Activated CD4-positive, alpha-beta T cell treated with anti-CD3 and anti-CD28 coated beads, Interleukin-2, amount 10 ng/mL, durations not matched to agents 24 days and 14 days (primary cell): ENCODE measurements around the gene ZNF593OS. TPM values are rescaled to one million over a fixed set of nuclear protein-coding genes. Genes with fewer than 3 reads are reported as not detected.
A peak's percentile ranks its signal among the peaks of the same experiment; 100 is the strongest.

Experiments used
- DNase-seq: peaks from one replicate; pipeline ENCODE4 v3.0.0; 2022
- H3K27ac Mint-ChIP-seq: one replicate; pipeline ENCODE4 v1.8.0; 2022; ENCODE audit warnings: mild to moderate bottlenecking, mixed read lengths
- H3K27me3 Mint-ChIP-seq: one replicate; pipeline ENCODE4 v1.8.0; 2022; ENCODE audit warnings: mixed read lengths
- H3K36me3 Mint-ChIP-seq: one replicate; pipeline ENCODE4 v1.8.0; 2022; ENCODE audit warnings: low read depth, mild to moderate bottlenecking, mixed read lengths
- H3K4me1 Mint-ChIP-seq: one replicate; pipeline ENCODE4 v1.8.0; 2021; ENCODE audit warnings: mixed read lengths
- H3K4me3 Mint-ChIP-seq: one replicate; pipeline ENCODE4 v1.8.0; 2022; ENCODE audit warnings: mild to moderate bottlenecking, moderate library complexity, mixed read lengths
- H3K9me3 Mint-ChIP-seq: one replicate; pipeline ENCODE4 v1.8.0; 2021; ENCODE audit warnings: mixed read lengths
- intact Hi-C: fragments of 100-400 bp; cut with micrococcal nuclease; formaldehyde crosslinking; loops from one replicate; pipeline ENCODE4 v1.15.1; 2023
- total RNA-seq: library from RNA; stranded (reverse); gene quantifications from 2 replicates; pipeline ENCODE4 v1.2.3, GENCODE V29; 2022

ZNF593OS gene
- total RNA-seq, 1 donor from 2014 or later, result not detected

- Mint-ChIP-seq H3K9me3 (no peaks in the 10 kb centered on the region), H3K27ac (peak within 1 kb of the TSS; percentile 92), H3K36me3 (peaks cover 8% of the 10 kb centered on the region), H3K4me1 (peaks cover 27% of the 10 kb centered on the region), H3K4me3 (peak within 1 kb of the TSS; percentile 96), H3K27me3 (peaks cover 9% of the 10 kb centered on the region)
- DNase-seq, result peak; percentile 97
- intact Hi-C loops, result loop anchor here (1.0 to 10.0 kb wide), 4 partner anchors 64 to 225 kb away; partner anchors contain the start of gene CEP85
Observed at GRCh38 chr1:26169669-26170471, 1.8 kb downstream of the ZNF593OS start, which contains the start of gene ZNF593. Gene ZNF593 (plus strand): TSS chr1:26169908. CDS start chr1:26169984, 76 bp downstream.

- intact Hi-C loops, result loop anchor here (1.0 to 10.0 kb wide), 4 partner anchors 65 to 226 kb away; partner anchors contain the start of gene CEP85
- Mint-ChIP-seq H3K4me3 (peak overlapping the region; percentile 96), H3K27ac (peak overlapping the region; percentile 67), H3K9me3 (no peaks in the 10 kb centered on the region), H3K36me3 (peaks cover 8% of the 10 kb centered on the region), H3K4me1 (peaks cover 31% of the 10 kb centered on the region), H3K27me3 (peaks cover 13% of the 10 kb centered on the region)
- no peak for DNase-seq
Observed at GRCh38 chr1:26169198-26169554, 2.5 kb downstream of the ZNF593OS start.

- Mint-ChIP-seq H3K36me3 (peaks cover 8% of the 10 kb centered on the region), H3K27me3 (peaks cover 17% of the 10 kb centered on the region), H3K4me1 (peaks cover 30% of the 10 kb centered on the region), H3K4me3 (peak within 1 kb of the TSS; percentile 96), H3K27ac (peak within 1 kb of the TSS; percentile 92), H3K9me3 (no peaks in the 10 kb centered on the region)
- intact Hi-C loops, result loop anchor here (1.0 to 10.0 kb wide), 4 partner anchors 66 to 226 kb away; partner anchors contain the start of gene CEP85
- peak; percentile 58 for DNase-seq
Observed at GRCh38 chr1:26168410-26169197, 3.0 kb downstream of the ZNF593OS start, which contains the start of gene C1orf232. Gene C1orf232 (minus strand): TSS chr1:26168963. CDS start chr1:26168499, 464 bp downstream.

- Mint-ChIP-seq H3K4me3 (no peak overlapping the region), H3K9me3 (no peaks in the 10 kb centered on the region), H3K27ac (no peak overlapping the region), H3K36me3 (peaks cover 8% of the 10 kb centered on the region), H3K4me1 (peaks cover 34% of the 10 kb centered on the region), H3K27me3 (peaks cover 30% of the 10 kb centered on the region)
- intact Hi-C loops, result loop anchor here (5.0 to 10.0 kb wide), 2 partner anchors 111 to 228 kb away; no protein-coding TSS in a partner anchor
- peak; percentile 59 for DNase-seq
Observed at GRCh38 chr1:26166719-26167281, 4.8 kb downstream of the ZNF593OS start.

GRCh38 chr1:26164861-26165842, 6.5 kb downstream of the ZNF593OS start:
- Mint-ChIP-seq H3K9me3 (no peaks in the 10 kb centered on the region), H3K27me3 (peaks cover 35% of the 10 kb centered on the region), H3K4me3 (peak overlapping the region; percentile 72), H3K27ac (no peak overlapping the region), H3K4me1 (peaks cover 28% of the 10 kb centered on the region), H3K36me3 (peaks cover under 1% of the 10 kb centered on the region)
- intact Hi-C loops, result loop anchor here (1.0 to 10.0 kb wide), 4 partner anchors 58 to 230 kb away; no protein-coding TSS in a partner anchor
- no peak for DNase-seq

- peak; percentile 90 for DNase-seq
Observed at GRCh38 chr1:26164036-26164860, 7.4 kb downstream of the ZNF593OS start.

GRCh38 chr1:26163684-26164035, 8.0 kb downstream of the ZNF593OS start:
- Mint-ChIP-seq H3K36me3 (no peaks in the 10 kb centered on the region), H3K4me3 (peak overlapping the region; percentile 59), H3K27ac (no peak overlapping the region), H3K27me3 (peaks cover 41% of the 10 kb centered on the region), H3K4me1 (peaks cover 25% of the 10 kb centered on the region), H3K9me3 (no peaks in the 10 kb centered on the region)
- intact Hi-C loops, result loop anchor here (1.0 to 10.0 kb wide), 3 partner anchors 56 to 231 kb away; no protein-coding TSS in a partner anchor
- peak; percentile 55 for DNase-seq

More at GRCh38 chr1:26164036-26164860, 7.4 kb downstream of the ZNF593OS start:
- intact Hi-C loops, result loop anchor here (1.0 to 10.0 kb wide), 3 partner anchors 57 to 231 kb away; no protein-coding TSS in a partner anchor
- Mint-ChIP-seq H3K27ac (no peak overlapping the region), H3K36me3 (no peaks in the 10 kb centered on the region), H3K27me3 (peaks cover 41% of the 10 kb centered on the region), H3K4me3 (peak overlapping the region; percentile 72), H3K9me3 (no peaks in the 10 kb centered on the region), H3K4me1 (peaks cover 27% of the 10 kb centered on the region)

GRCh38 chr1:26162220-26162709, 9.4 kb downstream of the ZNF593OS start:
- Mint-ChIP-seq H3K27me3 (peaks cover 47% of the 10 kb centered on the region), H3K27ac (no peak overlapping the region), H3K4me1 (peaks cover 25% of the 10 kb centered on the region), H3K36me3 (no peaks in the 10 kb centered on the region), H3K4me3 (peak overlapping the region; percentile 78), H3K9me3 (no peaks in the 10 kb centered on the region)
- intact Hi-C loops, result loop anchor here (5.0 to 10.0 kb wide), 2 partner anchors 55 to 233 kb away; no protein-coding TSS in a partner anchor
- no peak for DNase-seq

- intact Hi-C loops, result loop anchor here (5.0 to 10.0 kb wide), 2 partner anchors 54 to 233 kb away; no protein-coding TSS in a partner anchor
- no peaks in the 10 kb centered on the region for H3K36me3 Mint-ChIP-seq
- H3K4me3 Mint-ChIP-seq, result peak overlapping the region; percentile 78
- H3K4me1 Mint-ChIP-seq, result peaks cover 23% of the 10 kb centered on the region
- DNase-seq, result peak; percentile 82
- peaks cover 45% of the 10 kb centered on the region for H3K27me3 Mint-ChIP-seq
- H3K9me3 Mint-ChIP-seq, result no peaks in the 10 kb centered on the region
- no peak overlapping the region for H3K27ac Mint-ChIP-seq
Observed at GRCh38 chr1:26161415-26162219, 10.0 kb downstream of the ZNF593OS start.

- Mint-ChIP-seq H3K27me3 (peaks cover 52% of the 10 kb centered on the region), H3K4me3 (peak overlapping the region; percentile 41), H3K9me3 (no peaks in the 10 kb centered on the region), H3K27ac (peak overlapping the region; percentile 48), H3K36me3 (no peaks in the 10 kb centered on the region), H3K4me1 (peaks cover 18% of the 10 kb centered on the region)
- intact Hi-C loops, result loop anchor here (5.0 to 10.0 kb wide), 2 partner anchors 53 to 234 kb away; no protein-coding TSS in a partner anchor
- DNase-seq, result no peak
Observed at GRCh38 chr1:26160527-26161414, 10.9 kb downstream of the ZNF593OS start.
